Effector memory CD4-positive, alpha-beta T cell (primary cell): ENCODE results near the gene MACO1.
"Not testable (repeated sequence)": the region's sequence is repeated elsewhere in the genome, so short reads cannot be mapped to it uniquely, and the experiment has no call there.

Source experiments
- DNase-seq, 3 donors: peaks; one replicate each; pipeline ENCODE4 v3.0.0-alpha.2; 2020
- H3K27ac ChIP-seq: 2 replicates; pipeline ENCODE4 v1.7.0; 2013; ENCODE audit warnings: mild to moderate bottlenecking, low read length, moderate library complexity; ENCODE audit not compliant: insufficient read depth, poor library complexity, severe bottlenecking
- H3K27me3 ChIP-seq: replicated peaks from 2 replicates; pipeline ENCODE4 v1.7.0; 2013; ENCODE audit warnings: mild to moderate bottlenecking, low read length; ENCODE audit not compliant: insufficient read depth, control insufficient read depth, poor library complexity, severe bottlenecking
- H3K36me3 ChIP-seq: 2 replicates; pipeline ENCODE4 v1.7.0; 2013; ENCODE audit warnings: mild to moderate bottlenecking, low read length, moderate library complexity; ENCODE audit not compliant: control insufficient read depth, insufficient read depth
- H3K4me1 ChIP-seq: 2 replicates; pipeline ENCODE4 v1.7.0; 2013; ENCODE audit warnings: low read length, mild to moderate bottlenecking; ENCODE audit not compliant: control insufficient read depth, insufficient read depth, poor library complexity, severe bottlenecking
- H3K4me3 ChIP-seq: 2 replicates; pipeline ENCODE4 v1.7.0; 2013; ENCODE audit warnings: low read length, low read depth, mild to moderate bottlenecking; ENCODE audit not compliant: insufficient read depth, poor library complexity, severe bottlenecking
- H3K9me3 ChIP-seq: 2 replicates; pipeline ENCODE4 v1.7.0; 2013; ENCODE audit warnings: mild to moderate bottlenecking, low read length, moderate library complexity; ENCODE audit not compliant: control insufficient read depth

The MACO1 gene

DNA sequence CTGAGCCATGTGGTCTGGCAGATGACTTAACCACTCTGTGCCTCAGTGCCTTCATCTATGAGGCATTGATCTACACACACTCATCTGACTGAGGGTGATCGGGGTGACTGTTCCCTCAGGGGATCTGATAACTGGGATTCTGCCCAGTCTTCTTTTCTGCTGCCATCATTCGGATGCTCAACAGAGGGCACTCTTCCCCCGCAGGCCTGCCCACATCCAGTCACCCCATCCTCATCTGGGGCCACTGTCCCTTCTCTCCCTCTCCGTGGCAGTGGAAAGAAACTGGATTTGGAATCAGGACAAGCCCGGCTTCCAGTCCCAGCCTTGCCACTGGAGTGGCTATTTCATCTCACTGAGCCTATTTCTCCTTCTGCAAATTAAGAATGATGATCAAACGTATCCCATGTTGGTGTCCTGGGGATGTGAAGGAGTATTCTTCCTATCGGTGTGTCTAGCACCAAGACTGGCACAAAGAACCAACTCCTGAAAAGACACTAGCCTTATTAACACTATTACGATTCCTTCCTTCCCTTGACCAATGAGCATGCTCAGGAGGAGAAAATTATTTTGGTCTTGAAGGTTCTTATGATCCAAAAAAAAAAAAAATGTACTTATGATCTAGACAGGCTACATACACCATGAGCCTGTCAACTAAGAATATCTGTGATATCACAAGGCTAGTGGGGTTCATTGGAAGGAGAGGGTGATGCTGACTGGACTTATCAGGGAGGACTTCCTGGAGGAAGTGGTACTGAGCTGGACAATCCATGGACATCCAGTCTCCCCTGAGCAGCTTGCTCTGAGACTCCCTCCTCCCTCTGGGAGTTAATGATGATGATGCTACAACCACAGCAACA, 27.5 kb upstream of the MACO1 start:
- H3K4me1 ChIP-seq, DNase-seq: not testable (repeated sequence)

DNA sequence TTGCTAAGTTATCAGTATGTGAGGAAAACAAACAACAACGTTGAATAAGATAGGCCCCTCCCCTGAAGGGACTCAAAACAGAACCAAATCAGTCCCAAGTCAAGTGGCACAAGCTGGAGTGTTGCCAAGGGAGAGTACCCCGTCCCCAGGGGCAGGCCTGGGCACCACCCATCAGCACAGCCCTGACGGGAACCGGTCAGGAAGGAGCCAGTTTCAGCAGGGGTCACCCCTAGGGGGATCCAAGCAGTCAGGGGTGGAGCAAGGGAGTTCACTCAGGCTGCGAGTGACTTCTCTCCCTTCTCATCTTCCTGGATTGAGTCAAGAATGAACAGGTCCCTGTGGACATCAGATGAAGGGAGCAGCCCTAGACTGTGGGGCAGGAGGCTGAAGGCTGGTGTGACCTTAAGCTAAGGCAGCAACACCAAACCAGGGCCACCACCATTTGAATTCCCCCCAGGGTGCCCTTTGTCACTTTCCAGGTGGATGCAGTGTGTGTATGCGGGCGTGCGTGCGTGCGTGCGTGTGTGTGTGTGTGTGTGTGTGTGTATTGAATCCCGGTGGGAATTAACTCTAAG, 24.9 kb upstream of the MACO1 start:
- not testable (repeated sequence) for H3K36me3 ChIP-seq, H3K27me3 ChIP-seq, H3K27ac ChIP-seq, H3K4me3 ChIP-seq, DNase-seq, H3K9me3 ChIP-seq, H3K4me1 ChIP-seq

More for the DNA sequence above, 27.5 kb upstream of the MACO1 start:
- not testable (repeated sequence) for H3K4me3 ChIP-seq, H3K27me3 ChIP-seq, H3K27ac ChIP-seq, H3K9me3 ChIP-seq, H3K36me3 ChIP-seq

DNA sequence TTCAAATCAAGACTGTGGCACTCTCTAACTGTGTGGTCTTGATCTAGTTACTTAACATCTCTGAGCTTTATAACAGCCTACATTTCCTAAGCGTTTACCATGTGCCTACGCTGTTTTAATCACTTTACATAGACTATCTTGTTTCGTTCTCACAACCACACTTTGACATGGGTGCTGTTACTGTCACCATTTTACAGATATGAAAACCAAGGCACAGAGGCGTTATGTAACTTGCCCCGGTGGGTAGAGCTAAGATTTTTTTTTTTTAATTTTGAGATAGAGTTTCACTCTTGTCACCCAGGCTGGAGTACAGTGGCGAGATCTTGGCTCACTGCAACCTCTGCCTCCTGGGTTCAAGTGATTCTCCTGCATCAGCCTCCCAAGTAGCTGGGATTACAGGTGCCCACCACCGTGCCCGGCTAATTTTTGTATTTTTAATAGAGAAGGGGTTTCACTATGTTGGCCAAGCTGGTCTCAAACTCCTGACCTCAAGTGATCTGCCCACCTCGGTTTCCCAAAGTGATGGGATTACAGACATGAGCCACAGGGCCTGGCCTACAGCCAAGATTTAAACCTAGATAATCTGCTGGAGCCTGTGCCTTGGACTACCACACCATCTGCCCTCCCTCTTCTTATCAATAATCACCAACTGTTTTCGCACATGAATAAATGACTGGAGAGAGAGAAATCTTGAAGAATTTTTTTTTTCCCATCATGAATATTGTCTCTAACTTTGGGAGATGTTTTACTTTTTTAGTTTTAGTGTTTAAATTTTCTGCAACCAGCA, 20.9 kb upstream of the MACO1 start:
- not testable (repeated sequence) for DNase-seq, H3K27me3 ChIP-seq, H3K4me3 ChIP-seq, H3K9me3 ChIP-seq, H3K27ac ChIP-seq, H3K36me3 ChIP-seq, H3K4me1 ChIP-seq

DNA sequence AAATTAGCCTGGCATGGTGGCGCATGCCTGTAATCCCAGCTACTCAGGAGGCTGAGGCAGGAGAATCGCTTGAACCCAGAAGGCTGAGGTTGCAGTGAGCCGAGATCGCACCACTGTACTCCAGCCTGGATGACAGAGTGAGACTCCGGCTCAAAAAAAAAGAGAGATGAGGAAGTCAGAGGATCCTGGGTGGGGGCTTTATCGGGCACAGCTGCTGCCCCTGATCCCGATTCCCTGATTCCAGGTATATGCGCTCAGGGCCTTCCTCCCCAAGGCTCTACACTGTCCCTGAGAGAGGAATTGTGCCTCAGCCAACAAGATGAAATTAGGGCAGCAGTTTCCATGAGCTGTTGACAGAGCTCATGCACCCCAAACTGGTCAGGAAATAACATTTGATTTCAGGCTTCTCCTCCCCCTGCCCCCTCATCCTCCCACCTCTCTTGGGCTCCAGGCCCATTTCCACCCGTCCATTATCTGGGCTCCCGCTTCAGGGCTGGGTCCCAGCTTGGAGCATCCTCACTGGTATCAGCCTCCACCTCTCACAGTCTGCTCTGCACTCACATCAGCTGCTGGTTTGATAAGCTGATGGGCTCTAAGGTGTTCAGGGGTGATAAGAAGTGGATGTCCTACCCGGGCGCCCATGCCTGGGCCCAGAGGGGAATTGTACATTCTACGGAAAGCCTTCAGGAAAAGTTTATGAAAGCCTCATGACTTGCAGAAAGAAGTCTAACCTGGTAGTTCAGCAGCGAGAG, 17.6 kb upstream of the MACO1 start:
- H3K27me3 ChIP-seq, DNase-seq, H3K4me1 ChIP-seq: not testable (repeated sequence)

DNA sequence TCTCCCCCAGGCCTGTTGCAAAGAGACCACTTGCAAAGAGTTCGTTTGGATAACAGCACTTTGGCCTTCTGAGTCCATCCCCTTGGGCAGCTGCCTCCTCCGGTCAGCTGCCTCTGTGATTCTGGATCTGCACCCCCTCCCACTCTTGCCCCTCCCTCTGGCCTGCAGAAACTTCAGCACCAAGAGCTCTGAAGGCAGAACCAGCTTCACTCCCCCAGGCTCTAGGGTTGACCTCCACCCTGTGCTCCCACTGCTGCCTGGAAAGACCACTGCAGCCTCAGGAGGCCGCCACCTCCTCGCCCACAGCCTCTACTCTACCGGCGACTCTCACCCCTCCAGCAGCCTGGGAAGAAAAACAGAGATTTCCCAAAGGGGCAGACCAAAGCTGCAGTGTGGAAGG, 16.5 kb upstream of the MACO1 start:
- H3K27ac ChIP-seq = not testable (repeated sequence)

More for the DNA sequence above, 17.6 kb upstream of the MACO1 start:
- H3K27ac ChIP-seq, H3K4me3 ChIP-seq, H3K9me3 ChIP-seq, H3K36me3 ChIP-seq: not testable (repeated sequence)

DNA sequence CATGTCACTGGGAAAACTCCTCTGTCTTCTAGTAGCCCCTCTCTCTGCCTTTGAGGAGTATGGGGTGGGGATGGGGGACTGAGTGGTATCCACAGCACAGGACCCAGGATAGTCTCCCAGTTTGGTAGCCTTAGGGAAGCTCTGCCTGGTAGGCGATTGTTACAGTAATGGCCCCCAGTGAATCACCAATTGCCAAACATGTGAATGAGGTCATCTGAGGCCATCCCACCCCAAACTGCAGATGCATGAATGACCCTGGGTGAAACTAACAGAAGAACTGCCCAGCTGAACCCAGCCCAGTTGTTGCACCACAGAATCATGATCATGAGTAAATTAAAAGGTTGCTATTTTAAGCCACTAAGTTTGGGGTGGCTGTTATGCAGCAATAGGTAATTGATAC, 16.1 kb upstream of the MACO1 start:
- H3K27me3 ChIP-seq, H3K4me1 ChIP-seq, H3K36me3 ChIP-seq, DNase-seq, H3K9me3 ChIP-seq, H3K4me3 ChIP-seq, H3K27ac ChIP-seq: not testable (repeated sequence)

More for the DNA sequence above, 16.5 kb upstream of the MACO1 start:
- H3K4me3 ChIP-seq, H3K9me3 ChIP-seq, H3K36me3 ChIP-seq, H3K27me3 ChIP-seq, DNase-seq, H3K4me1 ChIP-seq: not testable (repeated sequence)

DNA sequence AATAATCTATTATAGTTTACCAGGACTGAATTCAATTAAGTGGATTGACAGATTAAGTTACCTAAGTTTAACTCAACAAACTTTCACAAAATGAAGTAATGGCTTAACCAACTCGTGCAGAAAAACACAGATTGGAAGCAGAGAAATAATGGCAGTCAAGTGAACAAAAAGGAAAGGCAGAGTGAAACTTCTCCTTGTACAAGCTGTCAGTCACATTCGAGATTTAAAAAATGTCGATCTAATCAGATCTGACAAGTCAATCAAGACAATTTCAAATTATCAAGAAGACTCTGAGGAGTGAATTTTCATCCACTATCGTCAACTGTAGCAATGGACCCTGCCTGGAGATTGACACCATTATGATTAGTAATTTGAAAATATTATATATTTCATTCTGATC, 13.4 kb upstream of the MACO1 start:
- DNase-seq, H3K4me3 ChIP-seq, H3K9me3 ChIP-seq, H3K4me1 ChIP-seq, H3K27ac ChIP-seq, H3K27me3 ChIP-seq, H3K36me3 ChIP-seq: not testable (repeated sequence)

DNA sequence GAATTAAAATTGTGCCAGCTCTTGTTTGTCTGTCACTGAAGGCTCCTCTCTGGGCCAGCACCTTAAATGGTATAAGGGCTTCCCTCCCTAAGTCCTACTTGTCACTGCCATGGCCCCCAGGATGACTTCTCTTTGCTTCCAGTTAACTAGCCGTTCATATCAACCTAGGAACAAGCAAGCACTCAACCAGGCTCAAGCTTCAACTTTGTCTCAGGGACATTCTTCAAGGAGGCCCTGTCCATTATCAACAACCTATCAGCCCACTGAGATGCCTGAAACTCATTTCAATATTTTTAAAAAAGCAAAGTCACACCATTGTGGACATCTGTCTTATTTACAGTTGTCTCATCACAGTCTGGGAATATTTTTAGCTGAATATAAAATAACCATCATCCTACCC, 11.4 kb upstream of the MACO1 start:
- H3K4me3 ChIP-seq, H3K27me3 ChIP-seq, H3K27ac ChIP-seq, H3K9me3 ChIP-seq, H3K4me1 ChIP-seq, H3K36me3 ChIP-seq, DNase-seq: not testable (repeated sequence)

DNA sequence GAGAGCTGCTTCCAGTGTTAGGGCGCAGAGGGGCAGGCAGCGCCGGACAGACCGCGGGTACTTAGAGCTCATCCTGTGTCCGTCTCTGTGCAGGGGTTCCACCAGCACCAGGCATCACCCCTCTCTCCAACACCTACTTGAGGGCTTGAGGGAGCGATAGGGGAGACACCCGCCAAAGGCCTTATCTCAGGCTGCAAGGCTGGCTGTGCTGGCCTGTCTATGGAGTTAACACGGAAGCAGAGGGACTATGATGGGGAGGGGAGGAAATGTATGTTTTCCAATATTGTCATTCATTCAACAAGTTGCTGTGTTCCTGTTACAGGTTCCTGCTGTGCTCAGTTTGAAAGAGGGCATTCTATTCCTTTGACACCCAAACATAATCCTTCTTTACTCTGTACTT, 10.0 kb upstream of the MACO1 start, which contains the start of gene RHCE:
Gene RHCE (minus strand): TSS at position 111 of the 400 bp plus-strand sequence. CDS start 39 bp downstream, at position 72.
- H3K36me3 ChIP-seq, DNase-seq, H3K4me3 ChIP-seq, H3K27ac ChIP-seq, H3K9me3 ChIP-seq, H3K4me1 ChIP-seq, H3K27me3 ChIP-seq: not testable (repeated sequence)
